Hepatocyte (in vitro differentiated cells): ENCODE measurements around the gene HADH.

Experiments
- EZH2phosphoT487 ChIP-seq: fragments of 200-600 bp; sonication (generic); IDR thresholded peaks from one replicate; pipeline ENCODE4 v1.6.1; 2018; ENCODE audit warnings: antibody characterized with exemption, mild to moderate bottlenecking, low read depth, moderate library complexity; ENCODE audit not compliant: unreplicated experiment, severe bottlenecking
- TF ChIP-seq, protein P1 (sequence below): fragments of 200-600 bp; sonication (generic); IDR thresholded peaks from 2 replicates; pipeline ENCODE4 v1.5.1; 2016; ENCODE audit warnings: antibody characterized with exemption, mild to moderate bottlenecking; ENCODE audit not compliant: poor library complexity

DNA sequence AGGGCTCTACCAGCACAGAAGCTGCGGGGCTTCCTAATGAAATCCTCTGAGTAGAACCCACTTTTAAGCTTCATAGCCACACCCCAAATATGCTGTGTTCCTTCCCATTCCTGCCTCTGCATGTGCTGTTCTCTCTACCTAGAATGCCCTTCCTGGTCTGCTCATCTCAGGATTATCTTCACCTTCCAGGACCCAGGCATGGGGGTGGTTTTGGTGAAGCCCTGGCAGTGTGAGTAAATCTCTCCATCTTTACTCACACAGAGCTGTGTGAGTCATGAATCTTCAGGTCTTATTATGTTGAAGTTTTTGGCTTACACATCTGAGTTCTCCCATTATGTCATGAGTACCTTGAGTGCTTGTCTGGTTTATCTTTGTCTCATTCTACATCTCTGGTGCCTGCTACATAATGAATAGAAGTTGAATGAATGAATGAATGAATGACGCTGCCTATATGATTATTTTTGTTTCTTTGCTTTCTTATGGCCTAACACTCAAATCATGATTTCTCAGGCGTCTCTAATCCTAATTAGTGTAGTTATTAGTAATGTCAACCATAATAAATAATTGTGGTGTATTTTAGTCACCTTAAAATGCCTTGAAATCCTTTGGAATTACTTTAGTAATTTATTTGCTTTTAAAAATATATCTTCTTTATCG is 41.9 kb downstream of the HADH start:
- TF ChIP-seq, protein P1, sequence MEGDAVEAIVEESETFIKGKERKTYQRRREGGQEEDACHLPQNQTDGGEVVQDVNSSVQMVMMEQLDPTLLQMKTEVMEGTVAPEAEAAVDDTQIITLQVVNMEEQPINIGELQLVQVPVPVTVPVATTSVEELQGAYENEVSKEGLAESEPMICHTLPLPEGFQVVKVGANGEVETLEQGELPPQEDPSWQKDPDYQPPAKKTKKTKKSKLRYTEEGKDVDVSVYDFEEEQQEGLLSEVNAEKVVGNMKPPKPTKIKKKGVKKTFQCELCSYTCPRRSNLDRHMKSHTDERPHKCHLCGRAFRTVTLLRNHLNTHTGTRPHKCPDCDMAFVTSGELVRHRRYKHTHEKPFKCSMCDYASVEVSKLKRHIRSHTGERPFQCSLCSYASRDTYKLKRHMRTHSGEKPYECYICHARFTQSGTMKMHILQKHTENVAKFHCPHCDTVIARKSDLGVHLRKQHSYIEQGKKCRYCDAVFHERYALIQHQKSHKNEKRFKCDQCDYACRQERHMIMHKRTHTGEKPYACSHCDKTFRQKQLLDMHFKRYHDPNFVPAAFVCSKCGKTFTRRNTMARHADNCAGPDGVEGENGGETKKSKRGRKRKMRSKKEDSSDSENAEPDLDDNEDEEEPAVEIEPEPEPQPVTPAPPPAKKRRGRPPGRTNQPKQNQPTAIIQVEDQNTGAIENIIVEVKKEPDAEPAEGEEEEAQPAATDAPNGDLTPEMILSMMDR = no peak
- TF ChIP-seq EZH2phosphoT487 = no peak
